ENCODE data around the gene JRKL.
"Not testable (repeated sequence)": the region's sequence is repeated elsewhere in the genome, so short reads cannot be mapped to it uniquely, and the experiment has no call there.

JRKL gene

DNA sequence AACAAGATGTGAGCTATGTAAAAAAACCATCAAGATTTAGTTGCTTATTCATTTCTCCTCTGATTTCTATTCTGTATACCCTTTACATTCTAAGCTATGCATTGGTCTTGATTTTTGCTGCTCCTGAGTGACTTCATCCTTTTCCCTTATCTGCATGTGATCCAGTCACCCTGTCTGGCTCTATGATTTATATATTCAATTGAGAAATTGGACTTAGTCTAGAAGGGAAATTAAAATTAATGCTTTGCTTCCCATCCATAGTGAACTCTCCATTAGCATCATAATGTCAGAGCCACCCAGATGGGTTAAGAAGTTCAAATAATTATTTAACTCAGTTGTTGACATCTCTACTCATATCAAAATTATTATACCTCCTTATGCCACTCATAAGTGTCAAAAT lies 5.0 kb downstream of the JRKL start:
- no peak for DNase-seq

DNA sequence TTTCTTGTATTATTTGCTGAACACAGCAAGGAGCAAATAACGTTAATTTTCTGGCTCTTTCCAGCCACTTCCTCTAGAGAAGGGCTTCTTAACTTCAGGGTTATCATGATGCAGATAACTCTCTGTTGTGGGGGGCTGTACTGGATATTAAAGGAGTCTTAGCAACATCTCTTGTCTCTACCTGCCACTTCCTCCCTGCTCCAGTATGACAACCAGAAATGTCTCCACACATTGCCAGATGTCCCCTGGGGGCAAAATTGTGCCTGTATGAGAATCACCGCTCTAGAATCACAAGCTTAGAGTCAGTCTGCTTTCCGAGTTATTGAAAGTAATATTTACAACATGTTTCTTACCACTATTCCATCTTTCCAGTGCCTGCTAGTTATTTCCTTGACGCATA lies 6.8 kb downstream of the JRKL start:
- DNase-seq: peak; percentile 57

DNA sequence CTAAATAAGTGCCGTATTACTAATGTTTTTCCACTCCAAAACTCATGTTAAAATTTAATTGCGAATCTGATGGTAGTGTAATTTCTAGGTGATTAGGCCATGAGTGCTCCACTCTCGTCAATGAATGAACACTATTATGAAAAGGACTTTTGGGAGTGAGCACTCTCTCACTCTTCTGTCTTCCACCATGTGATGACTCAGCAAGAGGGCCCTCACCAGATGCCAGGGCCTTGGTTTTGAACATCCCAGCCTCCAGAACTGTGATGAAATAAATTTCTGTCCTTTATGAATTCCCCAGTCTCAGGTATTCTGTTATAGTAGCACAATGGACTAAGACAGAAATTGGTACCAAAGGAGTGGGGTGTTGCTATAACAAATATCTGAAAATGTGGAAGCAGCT lies 8.1 kb downstream of the JRKL start:
- no peak for DNase-seq

DNA sequence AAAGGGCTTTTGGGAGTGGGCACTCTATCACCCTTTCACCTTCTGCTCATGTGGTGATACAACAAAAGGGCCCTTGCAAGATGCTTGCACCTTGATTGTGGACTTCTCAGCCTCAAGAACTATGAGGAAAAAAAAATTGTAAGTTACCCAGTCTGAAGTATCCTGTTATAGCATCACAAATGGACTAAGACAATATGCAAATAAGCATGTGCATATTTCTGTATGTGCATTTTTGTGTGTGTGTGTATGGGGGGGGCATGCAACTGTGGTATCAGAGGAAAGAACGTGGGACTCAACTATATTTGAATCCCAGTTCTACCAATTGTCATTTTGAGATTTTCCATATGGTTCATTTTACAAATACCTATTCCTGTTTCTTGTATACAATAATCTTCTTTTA lies 10.9 kb downstream of the JRKL start:
- DNase-seq: no peak

DNA sequence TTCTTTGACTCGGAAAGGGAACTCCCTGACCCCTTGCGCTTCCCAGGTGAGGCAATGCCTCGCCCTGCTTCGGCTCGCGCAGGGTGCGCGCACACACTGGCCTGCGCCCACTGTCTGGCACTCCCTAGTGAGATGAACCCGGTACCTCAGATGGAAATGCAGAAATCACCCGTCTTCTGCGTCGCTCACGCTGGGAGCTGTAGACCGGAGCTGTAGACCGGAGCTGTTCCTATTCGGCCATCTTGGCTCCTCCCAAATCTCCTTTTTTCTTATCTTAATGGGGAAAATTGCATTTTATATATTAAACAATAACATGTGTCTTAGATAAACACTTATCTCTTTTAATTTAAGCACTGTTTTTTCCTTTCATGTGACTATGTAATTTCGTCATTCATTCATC lies 21.6 kb downstream of the JRKL start:
- DNase-seq: not testable (repeated sequence)

DNA sequence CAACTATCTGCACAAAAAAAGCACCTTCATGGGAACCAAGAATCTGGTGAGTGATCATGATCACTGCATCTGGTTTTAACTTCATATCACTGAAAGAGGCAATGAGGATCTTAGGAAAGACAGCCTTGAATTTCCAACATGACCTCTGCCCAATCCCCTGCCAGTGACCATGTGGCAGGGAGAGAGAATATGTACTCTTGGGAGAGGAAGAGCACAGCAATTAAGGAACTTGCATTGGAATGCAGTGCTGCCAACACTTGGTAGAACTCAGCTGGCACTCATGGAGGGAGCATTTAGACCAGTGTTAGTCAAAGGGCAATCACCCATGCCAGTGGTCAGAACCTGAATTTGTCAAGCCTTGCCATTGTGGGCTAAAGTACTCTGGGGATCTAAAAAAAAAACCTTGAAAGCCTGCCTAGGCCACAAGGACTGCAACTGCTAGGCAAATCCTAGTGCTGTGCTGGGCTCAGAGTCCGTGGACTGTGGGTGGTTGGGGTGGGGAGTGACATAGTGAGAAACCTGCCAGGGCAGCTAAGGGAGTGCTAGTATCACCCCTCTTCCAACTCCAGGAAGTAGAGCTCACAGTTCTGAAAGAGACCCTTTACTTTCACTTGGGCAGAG lies 23.1 kb downstream of the JRKL start:
- DNase-seq: no peak

DNA sequence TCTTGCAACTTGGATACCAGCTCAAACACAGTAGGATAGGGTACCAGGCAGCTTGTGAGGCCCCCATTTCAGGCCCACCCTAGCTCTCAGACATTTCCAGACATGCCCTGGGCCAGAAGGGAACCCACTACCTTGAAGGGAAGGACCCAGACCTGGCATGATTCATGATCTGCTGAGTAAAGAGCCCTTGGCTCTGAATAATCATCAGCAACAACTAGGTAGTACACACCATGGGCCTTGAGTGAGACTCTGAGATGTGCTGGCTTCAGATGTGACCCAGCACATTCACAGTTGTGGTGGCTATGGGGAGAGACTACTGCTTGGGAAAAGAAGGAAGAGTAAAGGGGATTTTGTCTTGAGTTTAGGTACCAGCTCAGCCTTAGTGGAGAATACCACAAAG lies 23.6 kb downstream of the JRKL start:
- DNase-seq: no peak

DNA sequence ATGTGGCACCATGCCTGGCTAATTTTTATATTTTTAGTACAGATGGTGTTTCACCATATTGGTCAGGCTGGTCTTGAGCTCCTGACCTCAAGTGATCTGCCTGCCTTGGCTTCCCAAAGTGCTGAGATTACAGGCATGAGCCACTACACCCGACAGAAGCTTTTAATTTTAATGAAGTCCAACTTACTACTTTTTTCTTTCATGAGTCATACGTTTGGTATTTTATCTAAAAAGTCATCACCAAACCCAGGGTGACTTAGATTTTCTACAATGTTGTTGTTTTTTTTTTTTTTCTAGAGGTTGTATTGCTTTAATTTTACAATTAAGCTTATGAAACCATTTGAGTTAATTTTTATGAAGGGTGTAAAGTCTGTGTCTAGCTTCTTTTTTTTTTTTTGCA lies 34.9 kb downstream of the JRKL start:
- DNase-seq: no peak

DNA sequence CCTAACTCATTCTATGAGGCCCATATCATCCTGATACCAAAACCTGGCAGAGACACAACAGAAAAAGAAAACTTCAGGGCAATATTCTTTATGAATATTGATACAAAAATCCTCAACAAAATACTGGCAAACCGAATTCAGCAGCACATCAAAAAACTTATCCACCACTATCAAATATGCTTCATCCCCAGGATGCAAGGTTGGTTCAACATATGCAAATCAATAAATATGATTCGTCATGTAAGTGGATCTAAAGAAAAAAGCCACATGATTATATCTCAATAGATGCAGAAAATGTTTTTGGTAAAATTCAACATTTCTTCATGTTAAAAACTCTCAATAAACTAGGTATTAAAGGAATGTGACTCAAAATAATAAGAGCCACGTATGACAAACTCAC lies 40.9 kb downstream of the JRKL start:
- no peak for DNase-seq

DNA sequence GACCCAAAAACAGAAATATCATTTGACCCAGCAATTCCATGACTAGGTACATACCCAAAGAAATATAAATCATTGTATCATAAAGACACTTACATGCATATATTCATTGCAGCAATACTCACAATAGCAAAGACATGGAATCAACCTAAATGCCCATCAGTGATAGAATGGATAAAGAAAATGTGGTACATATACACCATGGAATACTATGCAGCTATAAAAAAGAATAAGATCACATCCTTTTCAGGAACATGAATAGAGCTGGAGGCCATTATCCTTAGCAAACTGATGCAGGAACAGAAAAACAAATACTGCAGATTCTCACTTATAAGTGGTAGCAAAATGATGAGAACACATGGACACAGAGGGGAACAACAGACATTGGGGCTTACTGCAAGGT lies 42.8 kb downstream of the JRKL start:
- DNase-seq: not testable (repeated sequence)

All from islet precursor cell (in vitro differentiated cells).